HG02571 (cell line): ENCODE data around the gene CELF2.

ENCODE experiments used
- ATAC-seq: cut with Tn5 transposase; IDR thresholded peaks from one replicate; pipeline ENCODE4 v1.9.1; 2021; ENCODE audit warnings: mild to moderate bottlenecking, moderate library complexity; ENCODE audit not compliant: unreplicated experiment

The CELF2 gene

DNA sequence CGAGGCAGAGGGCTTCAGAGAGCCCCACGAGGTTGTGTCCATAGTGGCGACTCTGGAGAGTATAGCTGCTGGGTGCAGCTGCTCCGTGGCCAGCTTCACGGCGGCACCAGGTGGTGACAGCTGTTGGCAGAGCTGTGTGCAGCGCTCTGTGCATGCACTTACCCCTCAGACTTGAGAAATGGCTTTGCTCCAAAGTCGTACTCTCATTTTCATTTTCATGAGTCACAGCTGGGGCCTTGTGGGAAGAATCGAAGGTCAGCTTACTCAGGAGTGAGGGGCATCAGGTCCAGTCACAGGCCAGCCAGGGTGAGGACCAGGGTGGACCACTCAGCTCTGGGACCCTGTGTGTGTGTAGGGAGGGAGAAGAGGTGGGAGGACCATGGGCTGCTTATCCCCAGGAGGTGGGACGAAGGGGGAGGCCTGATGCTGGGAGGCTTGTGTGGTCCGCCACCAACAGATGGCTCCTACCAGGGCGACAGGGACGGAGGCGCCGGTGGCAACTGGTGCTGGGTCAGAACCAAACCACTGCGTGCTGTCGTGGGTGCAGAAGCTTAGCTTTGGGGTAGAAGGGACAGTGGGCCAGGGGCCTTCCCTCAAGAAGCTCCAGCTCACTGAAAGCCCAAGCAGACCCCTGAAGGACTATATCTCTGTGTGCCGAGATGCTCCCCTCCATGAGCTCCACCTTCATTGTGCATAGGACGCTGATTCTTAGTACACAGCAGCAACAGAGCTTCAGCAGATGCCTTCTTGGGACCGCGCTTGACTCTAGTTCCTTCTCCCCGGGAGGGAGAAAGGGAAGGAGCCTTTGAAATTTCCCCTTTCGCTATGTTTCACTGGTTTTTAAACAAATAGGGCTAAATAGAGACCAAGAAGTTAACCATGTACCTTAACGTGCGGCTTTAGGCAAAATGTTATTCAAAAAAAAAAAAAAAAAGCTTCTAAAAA, 225.0 kb downstream of the CELF2 start:
- peak; percentile 55 for ATAC-seq

DNA sequence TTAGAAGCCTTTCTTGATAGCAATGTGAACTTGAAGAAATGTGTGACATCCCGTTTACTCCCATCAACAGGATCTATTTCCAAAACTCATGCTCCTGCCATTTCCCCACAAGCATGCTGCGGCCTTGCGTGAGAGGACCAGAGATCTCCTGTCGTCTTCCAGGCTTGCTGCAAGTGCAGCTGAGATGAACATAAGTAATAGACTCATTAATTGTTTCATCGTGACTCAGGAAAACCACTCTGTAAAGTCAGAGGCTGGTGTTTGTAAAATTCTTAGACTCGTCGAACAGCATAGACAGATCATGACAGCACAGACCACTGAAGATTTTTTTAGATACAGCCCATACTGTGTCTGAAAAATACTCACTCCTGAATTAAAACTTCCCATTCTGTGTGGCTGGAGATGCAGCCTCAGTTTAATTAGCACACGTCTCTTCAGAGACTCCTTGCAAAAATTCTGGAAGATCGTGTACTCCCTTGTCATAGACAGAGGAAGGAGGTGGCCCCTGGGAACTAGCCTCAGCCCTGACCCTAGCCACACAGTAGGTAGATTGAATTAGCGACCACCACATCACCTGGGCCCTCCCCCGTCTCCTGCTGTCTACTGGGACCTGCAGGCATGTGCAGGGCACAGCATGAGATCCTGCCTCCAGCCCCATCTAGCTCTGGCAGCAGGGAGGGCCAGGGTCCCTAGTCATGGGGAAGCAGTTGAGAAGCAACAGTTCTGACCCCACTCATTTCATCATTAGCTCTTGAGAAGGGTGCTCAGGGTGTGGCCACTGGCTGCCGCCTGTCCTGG, 226.0 kb downstream of the CELF2 start:
- ATAC-seq, result no peak

DNA sequence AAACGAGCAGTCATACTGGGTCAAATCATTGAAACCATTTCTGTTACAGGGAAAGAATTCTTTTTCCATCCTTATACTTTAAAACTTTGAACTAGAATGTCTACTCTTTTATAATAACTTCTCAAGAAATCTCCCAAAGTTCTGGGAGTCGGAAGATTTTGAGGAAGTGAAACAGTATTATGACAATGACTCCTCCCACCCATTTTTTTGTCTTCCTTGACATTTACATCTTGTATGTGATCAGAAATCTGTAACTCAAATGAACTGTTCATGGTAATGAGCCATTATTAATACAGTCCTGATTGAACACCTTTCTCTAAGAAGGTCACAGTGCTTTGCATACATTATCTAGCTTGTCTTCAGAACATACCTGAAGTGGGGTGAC, 227.4 kb downstream of the CELF2 start:
- no peak for ATAC-seq

DNA sequence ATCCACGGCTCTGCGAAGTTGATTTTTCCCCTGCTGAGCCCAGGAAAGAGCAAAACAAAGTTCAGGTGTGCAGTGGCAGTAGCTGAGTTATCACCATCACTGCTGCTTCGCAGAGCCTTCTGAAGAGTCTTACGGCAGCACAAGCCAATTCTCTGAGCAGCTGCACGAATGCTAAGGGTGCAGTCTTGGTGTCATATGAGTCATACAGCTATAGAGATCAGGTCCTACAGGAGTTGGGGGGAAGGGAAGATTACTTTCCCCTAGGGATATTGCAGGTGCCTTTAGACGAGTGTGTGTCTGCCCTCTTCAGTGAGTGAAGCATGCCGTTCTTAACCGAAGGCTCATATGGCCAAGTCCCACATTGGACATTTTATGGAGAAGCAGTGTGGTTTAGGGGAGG, 227.8 kb downstream of the CELF2 start:
- peak; percentile 35 for ATAC-seq

DNA sequence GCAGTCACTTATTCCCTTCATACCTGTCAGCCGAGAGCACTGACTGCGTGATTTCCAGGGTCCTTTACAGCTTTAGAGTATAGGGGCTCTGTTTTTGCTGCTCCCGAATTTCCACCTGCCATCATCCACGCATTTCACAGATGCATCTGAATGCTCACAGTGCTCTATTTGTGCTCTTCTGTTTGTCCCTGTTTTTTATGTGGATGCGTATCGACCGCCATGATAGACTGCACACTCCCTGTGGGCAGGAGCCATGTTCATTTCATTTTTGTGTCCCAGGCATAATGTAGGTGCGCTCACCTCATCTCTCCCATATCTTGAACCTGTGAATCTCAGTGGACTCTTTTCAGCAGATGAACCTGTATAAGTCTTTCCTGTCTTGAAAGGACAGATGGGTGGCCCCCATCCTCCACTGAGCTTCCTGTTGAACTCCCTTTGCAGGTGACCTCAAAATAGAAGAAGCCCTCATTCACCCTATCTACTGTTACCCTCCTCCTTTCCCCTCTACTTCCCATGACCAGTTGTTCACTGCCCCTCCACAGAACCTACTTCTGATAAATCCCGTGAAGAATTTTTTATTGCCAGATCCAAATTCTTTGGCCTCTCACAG, 228.4 kb downstream of the CELF2 start:
- ATAC-seq, result no peak

DNA sequence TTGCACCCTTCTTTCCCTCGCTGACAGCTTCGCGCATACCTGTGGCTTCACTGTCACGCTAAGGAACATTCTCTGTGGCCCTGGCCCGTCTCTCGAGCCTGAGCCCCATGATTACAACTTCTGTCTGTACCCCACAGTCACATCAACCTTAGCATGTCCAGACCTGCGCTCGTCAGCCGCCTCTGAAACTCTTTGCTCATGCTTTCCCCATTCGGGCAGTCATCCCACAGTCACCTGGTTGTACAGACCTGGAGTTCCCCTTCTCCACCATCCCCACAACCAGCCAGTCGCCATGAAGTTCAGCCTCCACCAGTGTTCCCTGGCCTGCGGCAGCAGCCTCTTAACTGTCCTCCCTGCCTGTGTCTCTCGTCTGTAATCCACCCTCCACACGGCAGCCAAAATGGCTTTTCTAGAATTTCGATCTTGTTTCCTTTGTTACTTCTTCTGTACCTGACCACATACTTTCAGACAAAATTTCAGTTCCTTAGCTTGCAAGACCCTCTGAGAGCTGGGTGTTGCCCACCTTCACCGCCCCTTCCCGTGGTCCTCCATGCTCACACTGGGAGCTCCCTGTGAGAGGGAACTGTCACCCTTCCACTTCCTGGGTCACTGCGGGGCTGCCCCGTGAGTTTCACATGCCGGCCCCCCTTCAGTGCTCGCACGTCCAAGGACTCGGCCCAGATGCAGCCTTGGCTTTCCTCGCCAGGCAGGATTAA, 229.2 kb downstream of the CELF2 start:
- no peak for ATAC-seq

DNA sequence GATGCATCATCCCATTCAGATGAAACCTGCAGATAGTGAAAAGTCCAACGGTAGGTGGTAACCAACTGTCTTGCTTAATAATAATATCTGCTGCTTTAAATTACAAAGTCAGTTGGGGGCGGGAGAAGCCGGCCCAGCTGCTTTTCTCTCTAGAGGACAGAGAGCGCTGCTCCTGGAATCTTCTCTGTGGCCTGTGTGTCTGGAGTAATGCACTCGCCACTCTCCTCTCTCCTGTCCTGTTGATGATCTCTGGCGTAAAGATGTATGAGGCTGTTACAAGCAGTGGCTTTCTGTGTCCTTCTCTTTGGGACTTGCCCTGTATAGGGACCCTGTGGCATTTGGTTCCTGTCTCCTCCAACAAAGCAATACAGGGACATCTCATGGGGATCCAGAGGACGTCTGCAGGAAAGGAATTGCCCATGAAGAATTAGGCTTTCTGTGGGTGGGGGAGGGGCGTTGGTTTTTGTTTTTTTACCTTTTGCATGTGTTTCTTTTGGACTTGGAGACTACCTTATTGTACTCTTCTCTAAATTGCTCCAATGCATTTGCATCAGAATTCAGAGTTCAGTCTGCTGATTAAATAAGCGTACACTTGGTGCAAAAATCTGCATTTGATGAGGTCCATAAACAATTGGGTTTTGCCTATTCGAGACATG, 231.6 kb downstream of the CELF2 start:
- ATAC-seq, result no peak

DNA sequence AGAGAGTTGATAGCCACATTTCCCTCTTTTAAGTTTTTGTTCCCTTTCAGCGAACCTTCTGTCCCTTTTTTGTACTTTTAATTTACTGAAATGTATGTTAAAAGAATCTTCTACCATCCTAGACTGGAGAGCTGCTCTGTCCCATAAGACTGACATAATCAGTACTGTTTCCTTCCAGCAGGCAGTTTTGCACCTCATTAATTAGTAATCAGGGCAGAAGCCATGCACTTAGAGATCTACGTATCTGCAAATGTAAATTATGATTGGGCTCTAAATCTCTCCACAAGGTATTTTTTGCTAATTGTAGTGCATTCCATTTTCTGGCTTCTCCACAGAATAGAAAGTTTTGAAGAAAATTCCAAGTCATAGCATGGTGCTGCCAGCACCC, 232.1 kb downstream of the CELF2 start:
- ATAC-seq, result no peak

DNA sequence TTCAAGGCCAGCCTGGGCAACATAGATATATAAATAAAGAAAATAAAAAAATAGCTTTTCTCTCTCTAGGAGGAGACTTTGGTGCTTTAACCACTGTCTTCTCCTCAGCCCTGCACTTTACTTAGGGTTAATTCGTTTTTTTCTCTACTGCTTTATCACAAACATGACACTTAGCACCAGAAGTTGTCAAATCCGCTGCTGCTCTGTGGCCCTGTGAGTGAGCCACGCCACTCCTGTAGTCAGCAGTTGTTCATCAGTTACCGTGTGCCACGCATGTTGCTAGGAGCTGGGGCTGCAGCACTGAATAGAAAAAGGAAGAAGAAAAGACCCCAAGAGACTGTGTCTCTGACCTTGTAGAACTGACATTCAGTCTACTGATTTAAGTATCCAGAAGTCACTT, 232.6 kb downstream of the CELF2 start:
- no peak for ATAC-seq

DNA sequence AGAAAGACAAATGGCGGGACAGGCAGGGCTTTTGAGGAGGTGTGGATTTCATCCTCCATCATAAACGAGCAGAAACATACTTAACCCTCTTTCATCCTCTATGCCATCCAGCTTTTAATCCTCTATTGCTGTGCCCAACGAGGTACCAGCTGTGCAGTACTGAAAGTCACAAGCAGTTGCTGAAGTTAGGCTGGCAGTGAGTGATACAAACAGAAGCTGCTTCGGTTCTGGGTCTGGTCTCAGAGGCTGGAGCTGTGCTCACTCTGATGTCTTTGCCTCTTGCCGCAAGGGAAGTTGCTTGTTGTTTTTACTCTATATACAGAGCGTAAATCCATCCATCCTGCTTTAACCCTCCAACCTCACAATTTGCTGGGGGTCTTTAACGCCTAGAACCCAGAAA, 235.2 kb downstream of the CELF2 start:
- no peak for ATAC-seq

DNA sequence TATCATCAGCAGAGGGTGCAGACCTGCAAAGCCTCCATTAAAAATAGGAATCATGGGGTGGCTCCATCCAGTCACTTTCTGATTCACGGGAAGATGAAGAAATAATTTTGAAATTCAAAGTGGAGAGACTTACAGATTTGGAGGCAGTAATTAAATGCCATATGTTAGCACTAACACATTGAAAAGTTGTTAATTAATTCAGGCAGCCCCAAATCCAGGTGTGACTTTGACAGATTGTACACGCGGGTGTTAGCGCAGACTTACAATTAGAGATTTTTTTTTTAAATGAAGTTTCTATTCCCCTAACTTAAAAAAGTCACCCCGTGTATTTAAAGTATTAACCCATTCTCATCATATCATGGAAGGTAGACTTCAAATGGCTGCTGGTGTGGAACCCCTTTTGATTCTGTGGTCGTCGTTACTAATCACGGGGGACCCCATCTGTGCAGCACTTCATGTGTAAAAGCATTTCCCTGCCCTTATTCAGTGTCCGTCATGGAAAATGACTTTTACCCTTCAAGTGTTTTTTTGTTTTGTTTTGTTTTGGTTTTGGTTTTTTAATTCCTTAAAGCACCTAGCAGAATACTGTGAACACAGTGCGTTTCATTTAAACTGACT, 235.8 kb downstream of the CELF2 start:
- ATAC-seq, result no peak

DNA sequence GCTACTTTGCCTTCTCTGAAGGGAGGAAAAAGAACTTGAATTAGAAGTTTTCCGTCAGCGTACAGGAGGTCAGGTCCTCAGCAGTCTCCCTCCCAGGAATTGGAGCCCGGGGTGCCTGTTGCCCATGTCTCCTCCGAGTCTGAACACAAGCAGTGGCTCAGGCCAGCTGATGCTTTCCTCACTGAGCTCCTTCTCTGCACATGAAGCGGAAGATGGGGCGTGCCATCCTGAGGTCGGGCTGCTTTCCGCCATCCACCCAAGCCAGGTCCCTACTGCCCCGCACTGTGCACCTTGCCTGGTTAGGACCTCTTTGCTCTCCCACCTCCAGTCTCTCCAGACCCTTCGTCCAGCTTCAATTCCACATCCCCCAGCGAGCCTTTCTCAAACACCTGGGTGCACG, 237.5 kb downstream of the CELF2 start:
- no peak for ATAC-seq

DNA sequence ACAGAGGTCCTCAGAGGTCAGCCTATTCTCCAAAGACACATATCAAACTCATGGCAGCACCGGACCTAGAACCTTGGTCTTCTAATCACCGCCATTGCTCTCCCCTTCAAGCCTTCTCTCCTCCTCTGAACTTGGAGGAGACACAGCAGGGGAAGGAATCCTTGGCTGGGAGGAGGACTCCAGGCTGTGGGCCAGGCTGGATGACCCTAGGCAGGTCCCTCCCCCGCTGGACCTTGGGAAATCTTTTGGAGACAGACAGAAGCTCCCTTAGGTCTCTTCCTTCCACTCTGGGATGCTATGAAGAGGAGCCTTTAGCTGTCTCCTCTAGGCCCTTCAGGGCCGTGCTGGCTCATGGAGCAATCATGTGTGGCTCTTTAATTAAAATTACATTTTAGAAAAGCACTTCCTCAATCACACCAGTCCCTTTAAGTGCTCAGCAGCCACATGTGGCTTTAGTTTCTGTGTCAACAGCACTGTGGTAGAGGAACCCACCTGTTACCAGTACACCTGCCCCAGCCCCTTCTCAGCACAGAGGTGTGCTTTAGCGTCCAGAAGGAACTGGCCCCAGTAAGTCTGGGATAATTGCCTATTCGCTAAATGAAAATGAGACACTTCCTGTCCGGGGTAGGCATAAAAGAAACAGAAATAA, 238.2 kb downstream of the CELF2 start:
- no peak for ATAC-seq

DNA sequence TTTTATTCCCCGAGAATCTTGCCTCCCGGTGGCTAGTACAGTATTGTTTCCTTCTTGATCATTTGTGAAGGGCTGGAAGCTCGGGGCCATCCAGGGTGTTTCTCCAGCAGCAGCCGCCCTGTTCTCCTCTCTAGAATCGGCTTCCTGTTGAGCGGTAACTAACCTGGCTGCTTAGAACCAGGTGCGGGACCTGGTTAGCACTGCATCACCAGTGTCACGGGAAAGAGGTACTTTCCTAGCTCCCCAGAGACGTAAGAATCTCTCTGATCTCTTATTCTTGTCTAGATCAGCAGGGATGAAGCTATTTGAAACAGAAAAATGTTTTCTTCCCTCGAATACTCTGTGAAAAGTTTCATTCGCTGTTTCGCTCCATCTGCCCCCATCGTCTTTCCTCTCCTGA, 239.2 kb downstream of the CELF2 start:
- ATAC-seq, result no peak

DNA sequence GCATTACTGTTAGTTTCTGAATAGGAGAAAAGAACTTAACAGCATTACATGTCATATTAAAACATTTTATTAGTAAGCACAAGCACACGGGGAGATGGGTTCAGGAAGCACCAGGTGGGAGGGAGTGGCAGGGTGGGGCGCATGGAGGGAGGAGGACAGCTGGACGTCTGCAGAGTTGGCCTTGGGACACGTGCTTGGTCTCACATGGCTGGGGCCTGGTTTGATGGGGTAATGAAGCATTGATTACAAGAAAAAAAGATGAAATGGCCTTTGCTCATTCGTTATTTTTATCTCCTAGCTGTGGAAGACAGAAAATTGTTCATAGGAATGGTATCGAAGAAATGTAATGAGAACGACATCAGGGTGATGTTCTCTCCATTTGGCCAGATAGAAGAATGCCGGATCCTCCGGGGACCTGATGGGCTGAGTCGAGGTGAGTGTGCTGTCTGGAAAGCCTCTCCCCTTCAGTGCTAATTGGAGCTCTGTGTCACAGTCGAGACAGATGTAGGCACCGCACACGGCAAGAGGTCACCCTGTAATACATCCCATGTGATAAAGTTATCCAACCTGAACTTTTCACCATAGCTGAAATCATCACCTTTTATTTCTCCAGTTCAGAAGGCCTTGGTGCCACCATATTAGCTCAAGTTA, 239.9 kb downstream of the CELF2 start:
- ATAC-seq, result no peak

DNA sequence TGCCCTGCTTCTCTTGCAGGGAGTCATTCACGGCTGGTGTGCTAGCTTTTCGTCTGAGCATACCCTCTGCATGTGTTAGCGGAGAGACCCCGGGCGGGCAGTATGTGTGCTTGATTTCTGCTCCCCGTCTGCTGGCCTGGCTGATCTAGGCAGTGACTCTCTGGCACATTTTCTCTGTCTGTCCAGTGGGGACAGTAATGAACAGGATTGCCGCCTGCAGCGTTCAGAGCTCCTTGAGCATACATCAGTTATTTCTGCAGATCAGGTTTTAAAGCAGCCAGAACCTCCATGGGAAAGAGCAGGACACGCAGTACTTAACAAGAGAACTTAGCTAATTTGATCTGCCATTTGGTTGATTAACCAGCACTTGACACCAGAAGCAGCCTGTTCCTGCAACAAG, 242.5 kb downstream of the CELF2 start:
- ATAC-seq, result no peak

DNA sequence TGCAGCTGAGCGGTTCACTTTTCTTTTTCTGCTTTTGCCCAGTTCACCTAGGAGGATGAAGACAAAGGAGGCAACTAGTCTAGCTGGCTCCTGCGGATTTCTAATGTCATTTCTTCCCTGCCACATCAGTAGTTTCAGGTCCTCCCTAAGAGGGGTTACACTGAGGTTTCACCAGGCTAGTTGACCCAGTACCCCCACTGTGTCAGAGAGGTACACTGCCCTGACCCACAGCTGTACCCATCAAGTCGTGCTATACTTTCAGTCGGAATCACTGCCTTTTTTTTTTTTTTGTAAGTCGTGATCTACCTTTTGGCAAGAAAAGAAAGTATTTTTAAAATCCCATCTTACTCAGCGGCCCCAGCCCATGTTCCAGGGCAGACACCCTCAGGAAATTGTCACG, 243.5 kb downstream of the CELF2 start:
- ATAC-seq, result no peak

DNA sequence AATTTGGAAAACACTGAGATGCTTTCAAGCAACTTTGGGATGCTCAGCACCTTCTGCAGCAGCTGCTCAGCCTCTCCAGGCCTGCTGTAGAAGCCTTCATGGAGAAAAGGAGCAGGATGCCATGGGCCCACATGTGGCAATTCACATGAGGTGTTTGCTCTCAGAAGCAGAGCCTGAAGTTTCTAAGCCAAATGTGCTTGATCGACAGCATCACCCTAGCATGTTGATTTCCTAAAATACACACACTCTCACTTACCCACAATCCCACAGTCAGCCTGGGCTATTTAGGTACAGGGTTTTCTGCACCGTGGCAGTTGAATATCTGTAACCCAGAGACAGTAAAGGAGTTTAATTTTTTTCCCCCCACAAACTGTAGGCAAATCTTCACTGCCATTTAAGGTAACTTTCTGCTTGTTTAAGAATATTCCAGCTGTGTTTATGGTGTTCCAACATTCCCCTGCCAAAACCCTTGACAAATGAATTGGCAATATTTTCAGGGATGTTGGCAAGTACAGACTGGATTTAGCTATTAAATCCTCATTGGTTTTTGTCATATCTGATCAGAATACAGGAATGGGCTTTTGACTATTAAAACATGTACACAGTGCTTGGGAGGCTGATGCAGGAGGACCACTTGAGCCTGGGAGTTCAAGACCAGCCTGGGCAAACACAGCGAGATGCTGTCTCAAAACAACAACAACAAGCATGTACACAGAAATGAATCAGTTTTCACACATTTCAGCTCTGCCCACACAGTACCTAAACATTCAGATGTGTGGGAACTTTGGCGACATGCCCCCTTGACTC, 244.2 kb downstream of the CELF2 start:
- no peak for ATAC-seq
